Activated CD8-positive, alpha-beta memory T cell treated with anti-CD3 and anti-CD28 coated beads, Interleukin-2, amount 10 ng/mL, durations not matched to agents 7 days and 5 days (primary cell): ENCODE results near the gene SNX17. TPM values are rescaled to one million over a fixed set of nuclear protein-coding genes. Genes with fewer than 3 reads are reported as not detected.

Experiments
- ATAC-seq: fragments of 150-1000 bp; cut with Tn5 transposase; one replicate; pipeline ENCODE4 v1.10.0; 2021; ENCODE audit warnings: moderate library complexity
- CTCF ChIA-PET: fragments of 350-600 bp; sonication (Branson Sonifier 250); formaldehyde crosslinking; loops from one replicate; lab custom pipeline; 2021; ENCODE audit warnings: antibody characterized with exemption; lab: Charles Lee
- DNase-seq: peaks from one replicate; pipeline ENCODE4 v3.0.0-alpha.2; 2020
- H3K27ac Mint-ChIP-seq: one replicate; pipeline ENCODE4 v1.8.0; 2021; ENCODE audit warnings: mild to moderate bottlenecking, mixed read lengths
- H3K27me3 Mint-ChIP-seq: one replicate; pipeline ENCODE4 v1.8.0; 2021; ENCODE audit warnings: mixed read lengths
- H3K36me3 Mint-ChIP-seq: one replicate; pipeline ENCODE4 v1.8.0; 2021; ENCODE audit warnings: mild to moderate bottlenecking, mixed read lengths
- H3K4me1 Mint-ChIP-seq: one replicate; pipeline ENCODE4 v1.8.0; 2021; ENCODE audit warnings: mixed read lengths
- H3K4me3 Mint-ChIP-seq: one replicate; pipeline ENCODE4 v1.8.0; 2021; ENCODE audit warnings: mild to moderate bottlenecking, moderate library complexity, mixed read lengths
- H3K9me3 Mint-ChIP-seq: one replicate; pipeline ENCODE4 v1.8.0; 2022; ENCODE audit warnings: low read depth, mixed read lengths
- total RNA-seq, 2 experiments: library from RNA; stranded (reverse); gene quantifications; one replicate each; pipeline ENCODE4 v1.2.3, GENCODE V29; 2021

Gene SNX17
- total RNA-seq, 2 experiments from 2014 or later = 101 to 125 TPM

GRCh38 chr2:27375513-27376099 lies 5.2 kb downstream of the SNX17 start:
- Mint-ChIP-seq H3K9me3 (no peaks in the 10 kb centered on the region), H3K27me3 (no peaks in the 10 kb centered on the region), H3K27ac (no peak overlapping the region), H3K36me3 (peaks cover 49% of the 10 kb centered on the region), H3K4me3 (no peak overlapping the region), H3K4me1 (peaks cover 35% of the 10 kb centered on the region)
- no peak for ATAC-seq
- no peak for DNase-seq
- CTCF ChIA-PET = no interaction called here

GRCh38 chr2:27376151-27376865 lies 5.9 kb downstream of the SNX17 start:
- Mint-ChIP-seq H3K27ac (no peak overlapping the region), H3K9me3 (no peaks in the 10 kb centered on the region), H3K27me3 (no peaks in the 10 kb centered on the region), H3K4me3 (no peak overlapping the region), H3K4me1 (peaks cover 38% of the 10 kb centered on the region), H3K36me3 (peaks cover 51% of the 10 kb centered on the region)
- DNase-seq = no peak
- ATAC-seq = no peak
- CTCF ChIA-PET = no interaction called here

GRCh38 chr2:27376866-27377617 lies 6.6 kb downstream of the SNX17 start:
- no peak overlapping the region for H3K4me3 Mint-ChIP-seq
- CTCF ChIA-PET = no interaction called here
- no peak for ATAC-seq

DNA sequence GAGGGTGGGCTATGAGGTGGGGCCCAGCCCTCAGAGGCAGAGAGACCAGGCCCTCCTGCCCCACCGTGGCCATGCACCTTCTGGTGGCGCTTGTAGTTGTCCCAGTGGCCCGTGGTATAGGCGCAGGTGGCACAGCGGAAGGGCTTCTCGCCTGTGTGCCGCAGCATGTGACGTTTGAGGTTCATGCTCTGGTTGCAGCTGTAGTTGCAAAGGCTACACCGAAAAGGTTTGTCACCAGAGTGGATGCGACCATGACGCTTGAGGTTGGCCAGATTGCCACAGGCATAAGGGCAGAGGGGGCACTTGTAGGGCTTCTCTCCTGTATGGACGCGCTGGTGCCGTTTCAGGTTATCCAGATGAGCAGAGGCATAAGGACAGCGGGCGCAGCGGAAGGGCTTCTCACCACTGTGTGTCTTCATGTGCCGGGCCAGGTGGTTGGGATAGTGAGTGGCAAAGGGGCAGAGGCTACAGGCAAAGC lies 7.2 kb downstream of the SNX17 start:
- Mint-ChIP-seq H3K4me3 (no peak overlapping the region), H3K27ac (no peak overlapping the region), H3K36me3 (peaks cover 47% of the 10 kb centered on the region), H3K27me3 (no peaks in the 10 kb centered on the region), H3K4me1 (peaks cover 33% of the 10 kb centered on the region), H3K9me3 (no peaks in the 10 kb centered on the region)
- DNase-seq (no peak), ATAC-seq (no peak)
- CTCF ChIA-PET = interaction anchor here (0.6 kb wide), 1 partner anchor 1412 kb away, joined by 3 read pairs; no protein-coding TSS in a partner anchor

More at GRCh38 chr2:27376866-27377617, 6.6 kb downstream of the SNX17 start:
- H3K36me3 Mint-ChIP-seq = peaks cover 50% of the 10 kb centered on the region
- no peak for DNase-seq
- H3K27me3 Mint-ChIP-seq = no peaks in the 10 kb centered on the region
- H3K9me3 Mint-ChIP-seq = no peaks in the 10 kb centered on the region
- no peak overlapping the region for H3K27ac Mint-ChIP-seq
- peaks cover 38% of the 10 kb centered on the region for H3K4me1 Mint-ChIP-seq

DNA sequence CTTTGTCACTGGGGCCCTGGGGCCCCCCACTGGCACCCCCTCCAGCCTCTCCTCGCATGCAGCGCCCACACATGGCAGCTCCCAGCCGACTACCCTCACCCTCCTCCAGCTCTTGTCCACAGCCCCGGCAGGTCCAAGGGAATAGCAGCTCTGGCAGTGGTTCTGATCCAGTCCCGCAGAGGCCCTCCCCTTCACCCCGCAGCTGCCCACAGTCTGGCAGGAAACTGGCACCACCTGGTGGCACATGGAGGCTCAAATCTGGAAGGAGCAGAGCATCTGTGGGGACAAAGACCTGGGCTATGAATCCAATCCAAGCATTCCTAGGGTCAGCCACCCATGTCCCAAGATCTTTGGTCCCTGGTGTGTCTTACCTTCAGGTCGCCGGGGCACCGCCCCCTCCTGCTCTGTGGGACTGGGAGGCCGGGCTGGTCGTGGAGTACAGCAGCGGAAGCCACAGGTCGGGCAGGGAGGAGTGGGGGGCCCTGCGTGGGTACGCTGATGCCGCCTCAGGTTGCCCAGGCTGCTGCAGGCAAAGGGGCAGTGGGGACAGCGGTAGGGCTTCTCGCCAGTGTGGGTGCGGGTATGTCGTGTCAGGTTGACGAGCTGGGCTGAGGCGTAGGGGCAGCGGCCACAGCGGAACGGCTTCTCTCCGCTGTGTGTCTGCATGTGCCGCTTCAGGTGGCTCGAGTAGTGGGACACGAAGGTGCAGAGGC lies 7.8 kb downstream of the SNX17 start:
- no peaks in the 10 kb centered on the region for H3K9me3 Mint-ChIP-seq
- DNase-seq = no peak
- no peaks in the 10 kb centered on the region for H3K27me3 Mint-ChIP-seq
- CTCF ChIA-PET = interaction anchor here (0.6 kb wide), 1 partner anchor 1411 kb away, joined by 3 read pairs; no protein-coding TSS in a partner anchor
- peaks cover 43% of the 10 kb centered on the region for H3K36me3 Mint-ChIP-seq
- H3K4me1 Mint-ChIP-seq = peaks cover 28% of the 10 kb centered on the region
- ATAC-seq = no peak
- H3K4me3 Mint-ChIP-seq = no peak overlapping the region
- H3K27ac Mint-ChIP-seq = no peak overlapping the region

DNA sequence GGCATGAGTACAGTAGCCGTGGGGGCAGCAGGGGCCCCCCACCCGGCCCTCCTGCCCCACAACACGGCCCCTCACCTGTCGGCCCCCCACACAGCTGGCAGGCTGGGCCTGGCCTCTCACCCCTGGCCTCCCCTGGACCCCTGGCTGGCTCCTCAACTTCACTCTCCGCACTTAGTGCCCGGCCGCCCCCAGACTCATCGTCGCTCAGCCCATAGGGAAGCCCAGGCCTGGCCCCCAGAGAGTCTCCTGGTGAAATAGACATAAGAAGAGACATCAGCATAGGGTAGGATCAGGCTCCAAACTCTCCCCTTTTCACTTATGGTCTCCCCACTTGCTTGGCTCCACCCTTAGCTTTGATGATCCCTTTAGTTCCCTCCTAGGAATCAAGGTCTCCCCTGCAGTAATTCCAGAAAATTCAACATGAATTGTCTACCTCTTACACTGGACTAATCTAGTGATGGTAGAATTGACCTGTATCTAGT lies 8.4 kb downstream of the SNX17 start:
- no peaks in the 10 kb centered on the region for H3K9me3 Mint-ChIP-seq
- DNase-seq (no peak), ATAC-seq (no peak)
- peaks cover 24% of the 10 kb centered on the region for H3K4me1 Mint-ChIP-seq
- peak overlapping the region; percentile 84 for H3K4me3 Mint-ChIP-seq
- peak overlapping the region; percentile 96 for H3K27ac Mint-ChIP-seq
- CTCF ChIA-PET = interaction anchor here (0.9 to 3.4 kb wide), 3 partner anchors 8 to 99 kb away, joined by 3 to 20 read pairs (median 3); partner anchors contain the start of gene SNX17
- H3K27me3 Mint-ChIP-seq = no peaks in the 10 kb centered on the region
- H3K36me3 Mint-ChIP-seq = peaks cover 42% of the 10 kb centered on the region

DNA sequence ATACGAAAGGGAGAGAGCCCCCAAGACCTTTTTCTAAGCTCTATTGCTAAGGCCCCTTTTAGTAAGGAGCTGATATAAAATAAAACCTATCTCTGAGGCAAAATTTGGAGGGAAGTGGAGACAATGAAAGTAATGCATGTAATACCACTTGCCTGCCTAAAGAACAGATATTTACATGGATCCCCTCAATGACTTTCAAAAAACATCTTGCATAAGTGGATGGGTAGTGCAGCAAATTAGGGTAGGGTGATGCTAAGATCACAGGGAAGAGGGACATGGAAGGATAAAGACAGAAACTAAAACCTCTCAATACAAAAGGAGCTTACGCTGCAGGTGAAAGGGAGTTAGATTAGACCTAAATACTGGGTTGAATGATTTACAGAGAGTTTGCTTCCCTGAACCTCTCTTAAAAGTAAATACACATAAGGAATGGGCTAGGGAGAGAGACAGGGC lies 9.0 kb downstream of the SNX17 start:
- peaks cover 43% of the 10 kb centered on the region for H3K36me3 Mint-ChIP-seq
- peak overlapping the region; percentile 84 for H3K4me3 Mint-ChIP-seq
- CTCF ChIA-PET = interaction anchor here (0.9 to 3.4 kb wide), 6 partner anchors 8 to 304 kb away, joined by 3 to 20 read pairs (median 3); partner anchors contain the start of gene SNX17
- no peak for DNase-seq
- H3K9me3 Mint-ChIP-seq = no peaks in the 10 kb centered on the region
- peaks cover 24% of the 10 kb centered on the region for H3K4me1 Mint-ChIP-seq
- H3K27ac Mint-ChIP-seq = peak overlapping the region; percentile 96
- no peaks in the 10 kb centered on the region for H3K27me3 Mint-ChIP-seq
- ATAC-seq = no peak

GRCh38 chr2:27379836-27380625 lies 9.6 kb downstream of the SNX17 start:
- peak; percentile 66 for ATAC-seq
- peak; percentile 81 for DNase-seq
- CTCF ChIA-PET = interaction anchor here (0.9 to 3.4 kb wide), 6 partner anchors 9 to 303 kb away, joined by 3 to 20 read pairs (median 3); partner anchors contain the start of gene SNX17
- Mint-ChIP-seq H3K9me3 (no peaks in the 10 kb centered on the region), H3K27ac (peak overlapping the region; percentile 96), H3K27me3 (no peaks in the 10 kb centered on the region), H3K36me3 (peaks cover 41% of the 10 kb centered on the region), H3K4me1 (peaks cover 21% of the 10 kb centered on the region), H3K4me3 (peak overlapping the region; percentile 84)

- H3K4me3 Mint-ChIP-seq = peak within 1 kb of the TSS; percentile 84
- H3K27ac Mint-ChIP-seq = peak within 1 kb of the TSS; percentile 96
Observed at GRCh38 chr2:27380626-27381545, 10.5 kb downstream of the SNX17 start, which contains the start of gene ZNF513. Gene ZNF513 (minus strand): TSS chr2:27380734. CDS start chr2:27380526, 208 bp downstream.

GRCh38 chr2:27381577-27382181 lies 11.3 kb downstream of the SNX17 start:
- CTCF ChIA-PET = interaction anchor here (3.4 kb wide), 1 partner anchor 10 kb away, joined by 20 read pairs; the partner anchor contains the start of gene SNX17
- H3K4me1 Mint-ChIP-seq = peaks cover 21% of the 10 kb centered on the region
- H3K27me3 Mint-ChIP-seq = no peaks in the 10 kb centered on the region
- no peaks in the 10 kb centered on the region for H3K9me3 Mint-ChIP-seq
- peak overlapping the region; percentile 6 for H3K4me3 Mint-ChIP-seq
- H3K36me3 Mint-ChIP-seq = peaks cover 44% of the 10 kb centered on the region
- no peak for ATAC-seq
- peak overlapping the region; percentile 84 for H3K27ac Mint-ChIP-seq
- DNase-seq = no peak

More at GRCh38 chr2:27380626-27381545, 10.5 kb downstream of the SNX17 start, which contains the start of gene ZNF513:
- Mint-ChIP-seq H3K9me3 (no peaks in the 10 kb centered on the region), H3K36me3 (peaks cover 46% of the 10 kb centered on the region), H3K27me3 (no peaks in the 10 kb centered on the region), H3K4me1 (peaks cover 21% of the 10 kb centered on the region)
- DNase-seq (peak; percentile 93), ATAC-seq (peak; percentile 91)
- CTCF ChIA-PET = interaction anchor here (1.3 to 3.4 kb wide), 2 partner anchors 10 to 50 kb away, joined by 3 to 20 read pairs; partner anchors contain the start of gene SNX17
